Fibroblast of skin of abdomen (primary cell): Measurements from ENCODE around the gene LDLRAD4.
A peak's percentile ranks its signal among the peaks of the same experiment; 100 is the strongest.
"Not testable (repeated sequence)": the region's sequence is repeated elsewhere in the genome, so short reads cannot be mapped to it uniquely, and the experiment has no call there.

ENCODE experiments used
- DNase-seq: peaks from one replicate; pipeline ENCODE4 v3.0.0-alpha.2; 2013

LDLRAD4 gene

DNA sequence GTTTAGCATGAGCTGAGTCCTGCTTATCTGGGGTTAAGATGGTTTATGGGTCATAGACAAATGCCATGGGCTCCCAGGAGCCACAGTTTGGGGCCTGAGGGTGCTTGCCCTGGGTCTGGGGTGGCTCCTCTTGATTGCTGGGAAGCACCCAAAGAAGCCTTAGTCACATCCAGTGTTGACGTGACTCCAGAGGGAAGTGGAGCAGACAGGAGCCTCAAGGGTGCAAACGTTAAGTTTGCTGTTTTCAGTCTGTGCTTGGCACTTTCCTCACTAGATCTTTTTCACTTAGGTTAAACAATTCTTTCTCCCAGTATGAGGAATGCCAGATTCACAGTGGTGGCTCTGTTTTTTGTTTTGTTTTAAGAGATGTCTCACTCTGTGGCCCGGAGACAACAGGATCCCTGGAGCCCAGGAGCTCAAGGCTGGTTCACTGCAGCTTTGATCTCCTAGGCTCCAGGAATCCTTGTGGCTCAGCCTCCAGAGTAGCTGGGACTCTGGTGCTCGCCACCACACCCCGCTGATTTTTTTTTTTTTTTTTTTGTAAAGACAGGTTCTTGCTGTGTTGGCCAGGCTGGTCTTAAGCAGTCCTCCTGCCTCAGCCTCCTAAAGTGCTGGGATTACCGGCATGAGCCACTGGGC, 256.5 kb downstream of the LDLRAD4 start:
- DNase-seq, result no peak

GRCh38 chr18:13476312-13476711, 257.8 kb downstream of the LDLRAD4 start:
- DNase-seq, result not testable (repeated sequence)

GRCh38 chr18:13477147-13477683, 258.7 kb downstream of the LDLRAD4 start:
- no peak for DNase-seq

DNA sequence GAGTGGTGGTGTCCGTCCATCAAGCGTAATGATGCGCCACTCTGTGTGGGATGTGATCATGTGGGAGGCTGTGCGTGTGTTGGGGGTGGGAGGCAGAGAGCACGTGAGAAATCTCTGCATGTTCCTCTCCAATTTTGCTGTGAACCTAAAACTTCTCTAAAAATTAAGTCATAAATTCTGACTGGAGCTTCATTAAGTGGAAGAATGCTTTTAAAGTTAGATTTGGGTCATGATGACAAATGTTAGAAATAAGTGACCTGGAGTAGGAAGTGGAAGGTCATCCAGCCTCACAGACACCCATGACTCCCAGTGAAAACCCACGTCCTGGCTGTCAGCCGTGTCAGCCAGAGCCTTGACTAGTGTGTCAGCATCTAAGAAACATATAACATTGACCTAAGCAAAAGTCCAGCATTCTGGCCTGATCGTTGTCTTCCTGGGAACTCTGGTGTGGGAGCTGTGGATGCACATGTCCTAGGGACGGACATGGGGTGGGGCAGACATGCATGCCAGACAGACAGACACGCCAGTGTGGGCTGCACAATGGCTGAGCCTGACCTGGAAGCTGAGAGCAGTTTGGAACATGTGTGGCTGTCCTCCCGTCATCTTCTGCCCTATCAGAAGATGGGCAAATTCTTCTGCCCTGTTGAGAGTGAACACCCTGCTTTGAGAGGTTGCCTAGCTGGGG, 262.2 kb downstream of the LDLRAD4 start:
- DNase-seq, result no peak

- DNase-seq, result no peak
These were observed 262.8 kb downstream of the LDLRAD4 start for GRCh38 chr18:13481331-13481730.

- no peak for DNase-seq
These were observed 263.5 kb downstream of the LDLRAD4 start for GRCh38 chr18:13481820-13482617.

DNA sequence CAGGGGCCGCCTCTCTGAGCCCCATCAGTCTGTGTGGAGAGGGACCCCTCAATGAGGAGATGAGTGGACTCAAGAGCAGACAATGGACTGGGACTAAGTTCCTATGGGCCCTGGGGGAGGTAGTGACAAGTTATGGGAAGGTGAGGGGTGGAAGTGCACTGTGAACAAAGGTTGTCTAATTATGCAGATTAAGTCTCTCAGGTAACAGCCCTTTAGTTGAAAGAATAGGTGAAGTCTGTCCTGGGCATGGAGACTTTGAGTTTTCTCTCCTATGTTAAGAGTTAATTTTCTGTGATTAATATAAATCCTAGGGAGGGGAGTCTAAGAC, 264.0 kb downstream of the LDLRAD4 start:
- DNase-seq, result no peak

GRCh38 chr18:13483316-13484270, 265.0 kb downstream of the LDLRAD4 start:
- DNase-seq, result no peak

GRCh38 chr18:13485182-13485581, 266.6 kb downstream of the LDLRAD4 start:
- no peak for DNase-seq

DNA sequence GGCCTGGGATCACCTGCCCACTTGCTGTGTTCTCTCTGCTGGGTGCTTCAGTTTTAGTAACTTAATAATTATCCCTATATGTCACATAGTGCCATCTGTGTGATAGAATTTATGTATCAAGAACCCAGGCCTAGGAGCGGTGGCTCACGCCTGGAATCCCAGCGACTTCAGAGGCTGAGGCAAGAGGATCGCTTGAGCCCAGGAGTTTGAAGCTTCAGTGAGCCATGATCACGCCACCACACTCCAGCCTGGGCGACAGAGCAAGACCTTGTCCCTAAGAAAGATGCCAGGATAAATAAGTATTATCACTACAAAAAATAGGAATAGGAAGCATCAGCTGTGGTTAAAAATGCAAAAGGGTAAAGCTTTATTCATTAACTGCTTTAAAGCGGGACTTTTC, 267.0 kb downstream of the LDLRAD4 start:
- DNase-seq, result no peak

DNA sequence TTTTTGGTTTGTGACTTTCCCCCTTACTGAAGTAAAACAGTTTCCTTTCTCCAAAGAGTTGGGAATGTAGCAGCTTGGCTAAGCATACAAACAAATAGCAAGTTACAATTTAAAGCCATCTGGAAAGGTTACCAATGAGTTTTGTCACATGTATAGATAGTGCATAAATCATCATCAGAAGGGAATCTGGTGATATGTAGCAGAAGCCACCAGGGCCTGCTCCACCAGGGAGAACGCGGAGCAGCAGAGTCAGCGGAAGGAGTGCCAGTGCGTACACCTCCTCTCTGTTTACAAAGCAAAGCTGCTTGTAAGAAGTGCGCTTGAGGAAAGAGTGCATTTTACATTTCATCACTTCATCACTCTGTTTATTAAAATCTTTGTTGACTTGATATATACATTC, 267.7 kb downstream of the LDLRAD4 start:
- DNase-seq, result no peak

DNA sequence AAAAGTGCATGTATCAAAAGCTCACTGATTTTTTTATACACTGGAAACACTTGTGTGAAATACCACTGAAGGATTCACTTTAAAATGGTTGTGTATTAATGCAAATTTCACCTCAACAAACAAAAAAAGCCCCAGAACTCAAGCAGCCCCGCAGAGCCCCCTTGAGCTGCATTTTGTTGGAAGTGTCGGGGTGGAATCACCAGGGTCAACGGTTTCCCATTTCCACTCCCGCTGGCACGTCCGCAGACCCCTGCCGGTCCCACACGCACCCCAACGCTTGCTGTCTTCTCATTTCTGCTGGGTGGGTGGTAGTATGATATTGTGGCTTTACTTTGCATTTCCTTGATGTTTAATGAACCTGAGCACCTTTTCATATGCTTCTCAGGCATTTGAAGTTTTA, 268.1 kb downstream of the LDLRAD4 start:
- DNase-seq, result no peak

DNA sequence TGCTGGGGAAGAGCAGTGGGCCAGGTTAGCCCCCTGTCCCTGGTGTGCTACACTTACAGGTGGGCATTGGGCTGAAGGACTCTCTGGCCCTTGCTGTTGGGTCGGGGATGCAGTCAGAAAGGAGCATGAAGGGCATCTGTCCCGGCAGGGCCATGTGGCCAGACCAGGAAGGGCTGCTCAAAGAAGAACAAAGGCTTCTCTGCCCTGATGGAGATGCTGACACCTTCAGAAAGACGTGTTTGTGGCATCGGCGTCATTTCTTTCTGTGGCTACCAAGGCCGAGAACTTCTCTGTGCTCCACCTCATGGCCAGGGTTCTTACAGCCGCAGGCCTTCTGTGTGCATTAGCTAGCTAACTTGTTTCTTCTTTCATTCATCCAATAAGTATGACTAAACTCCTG, 268.7 kb downstream of the LDLRAD4 start:
- no peak for DNase-seq

- no peak for DNase-seq
These were observed 269.8 kb downstream of the LDLRAD4 start for GRCh38 chr18:13488281-13488929.

GRCh38 chr18:13489303-13489702, 270.7 kb downstream of the LDLRAD4 start:
- not testable (repeated sequence) for DNase-seq

DNA sequence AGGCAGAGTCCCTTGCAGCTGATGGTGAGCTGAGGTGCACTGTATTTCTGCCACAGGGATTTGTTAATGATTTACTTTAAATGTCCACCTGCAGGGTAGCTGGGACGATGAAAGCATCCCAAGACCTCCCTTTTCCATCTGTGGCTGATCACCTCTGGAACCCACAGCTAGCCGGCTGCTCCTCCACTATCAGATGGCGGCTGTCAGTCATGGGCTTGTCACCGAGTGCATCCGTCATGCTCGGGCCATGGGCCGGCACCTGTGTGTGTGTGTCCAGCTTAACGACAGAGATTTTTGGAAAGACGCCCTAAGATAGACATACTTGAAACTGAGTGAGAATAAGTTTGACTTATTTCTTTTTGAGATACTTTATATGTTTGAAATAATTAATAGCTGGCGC, 272.6 kb downstream of the LDLRAD4 start:
- no peak for DNase-seq

DNA sequence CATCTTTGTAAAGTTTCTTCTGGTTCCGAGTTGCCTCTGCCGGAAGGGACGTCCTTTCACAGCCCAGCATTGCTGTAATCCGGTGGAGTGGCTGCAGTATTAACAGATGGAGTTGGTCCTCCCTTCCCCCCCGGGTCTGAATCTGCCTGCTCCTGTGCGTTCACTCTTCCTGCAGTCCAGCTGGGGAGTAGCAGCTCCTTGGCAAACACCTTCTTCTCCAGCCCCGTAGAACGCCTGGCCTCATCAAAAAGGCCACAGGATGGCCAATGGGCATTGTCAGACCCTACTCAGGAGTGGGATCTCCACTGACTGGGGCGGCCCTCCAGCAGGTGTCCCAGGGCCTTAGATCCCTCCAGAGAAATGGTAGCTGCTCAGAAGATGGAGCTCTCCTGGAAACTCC, 273.8 kb downstream of the LDLRAD4 start:
- no peak for DNase-seq

- DNase-seq, result no peak
These were observed 274.5 kb downstream of the LDLRAD4 start for GRCh38 chr18:13493079-13493478.

GRCh38 chr18:13493725-13494124, 275.2 kb downstream of the LDLRAD4 start:
- no peak for DNase-seq

- peak; percentile 49 for DNase-seq
These were observed 276.4 kb downstream of the LDLRAD4 start for GRCh38 chr18:13494871-13495445.

DNA sequence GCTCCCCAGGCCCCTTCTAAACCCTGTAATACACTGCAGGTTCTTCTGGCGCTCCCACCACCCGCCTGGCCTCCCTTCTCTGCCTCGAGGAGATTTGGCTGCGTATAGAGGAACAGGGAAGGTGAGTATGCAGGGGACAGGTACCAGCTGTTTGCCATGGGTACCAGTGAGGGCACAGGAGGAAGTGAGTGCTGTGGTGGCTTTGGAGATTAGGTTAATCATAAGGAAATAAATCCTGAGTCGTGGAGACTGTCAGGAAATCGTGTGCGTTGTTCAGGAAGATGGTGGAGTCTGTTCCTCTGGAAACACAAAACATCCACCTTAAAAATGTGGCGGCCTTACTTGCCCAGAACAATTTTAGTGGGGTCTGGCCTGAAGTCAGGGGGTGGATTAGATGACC, 277.4 kb downstream of the LDLRAD4 start:
- no peak for DNase-seq
